22Rv1 (cell line): ENCODE measurements around the gene RAET1E.

Source experiments
- CTCF ChIP-seq: fragments of 450-650 bp; IDR thresholded peaks from 2 replicates; pipeline ENCODE4 v1.5.1; 2017; ENCODE audit warnings: mild to moderate bottlenecking
- ZFX ChIP-seq: fragments of 450-650 bp; IDR thresholded peaks from 2 replicates; pipeline ENCODE4 v1.6.1; 2017; ENCODE audit warnings: antibody characterized with exemption, borderline replicate concordance

GRCh38 chr6:149861603-149862423 is 36.1 kb downstream of the RAET1E start:
- TF ChIP-seq CTCF (no peak), ZFX (no peak)
